GM06990 (cell line): ENCODE measurements around the gene MAST2.
A peak's percentile ranks its signal among the peaks of the same experiment; 100 is the strongest.

Experiments
- DNase-seq: peaks from one replicate; pipeline ENCODE4 v3.0.0-alpha.2; 2011; ENCODE audit not compliant: insufficient read length; ENCODE audit errors: extremely low read depth
- H3K27me3 ChIP-seq: replicated peaks from 2 replicates; pipeline ENCODE4 v1.6.0; 2011; ENCODE audit warnings: low read length; ENCODE audit not compliant: control insufficient read depth, insufficient read depth
- H3K36me3 ChIP-seq: 2 replicates; pipeline ENCODE4 v1.5.1; 2011; ENCODE audit warnings: low read length; ENCODE audit not compliant: control insufficient read depth, insufficient read depth
- H3K4me3 ChIP-seq: replicated peaks from 2 replicates; pipeline ENCODE4 v1.5.1; 2011; ENCODE audit warnings: low read depth, mild to moderate bottlenecking, control low read depth, low read length
- TF ChIP-seq, protein P1 (sequence below): IDR thresholded peaks from 2 replicates; pipeline ENCODE4 v1.5.1; 2011; ENCODE audit warnings: low read length, control low read depth, mild to moderate bottlenecking, inconsistent platforms; ENCODE audit not compliant: insufficient read depth, poor library complexity, severe bottlenecking

The MAST2 gene

DNA sequence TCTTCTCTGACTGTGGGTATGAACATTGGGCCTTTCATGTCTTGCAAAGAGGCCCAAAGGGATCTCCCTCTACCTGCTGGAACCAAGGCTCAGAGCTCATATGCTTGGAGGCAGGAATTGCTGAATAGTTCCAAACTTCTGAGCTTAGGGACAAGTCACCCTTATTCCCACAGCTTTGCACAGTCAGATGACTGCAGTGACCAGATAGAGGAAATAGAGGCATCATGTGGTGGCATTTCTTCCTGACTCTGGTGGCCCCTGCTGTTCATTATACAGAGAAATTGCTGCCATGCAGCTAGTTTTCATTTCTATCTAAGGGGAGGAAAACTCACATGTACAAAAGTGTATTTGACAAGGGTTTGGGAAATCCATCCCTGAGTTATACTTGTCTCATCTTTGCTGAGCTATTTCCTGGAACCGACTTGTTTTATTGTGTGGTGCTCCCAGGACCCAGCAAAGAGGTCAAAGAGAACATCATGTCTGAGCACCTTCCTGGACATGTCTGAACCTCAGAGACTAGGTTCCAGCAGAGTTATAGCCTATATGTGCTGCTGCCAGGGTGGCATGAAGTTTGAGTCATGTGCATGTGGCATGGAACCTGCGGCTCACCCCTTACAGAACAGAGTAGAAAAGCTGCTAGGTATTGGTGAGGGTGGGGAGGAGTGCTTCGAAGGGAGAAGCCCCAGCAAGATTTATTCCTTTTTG lies 197.8 kb downstream of the MAST2 start:
- Histone ChIP-seq H3K36me3 (peaks cover 3% of the 10 kb centered on the region), H3K27me3 (no peaks in the 10 kb centered on the region), H3K4me3 (no peak overlapping the region)
- no peak for DNase-seq
- TF ChIP-seq, protein P1, sequence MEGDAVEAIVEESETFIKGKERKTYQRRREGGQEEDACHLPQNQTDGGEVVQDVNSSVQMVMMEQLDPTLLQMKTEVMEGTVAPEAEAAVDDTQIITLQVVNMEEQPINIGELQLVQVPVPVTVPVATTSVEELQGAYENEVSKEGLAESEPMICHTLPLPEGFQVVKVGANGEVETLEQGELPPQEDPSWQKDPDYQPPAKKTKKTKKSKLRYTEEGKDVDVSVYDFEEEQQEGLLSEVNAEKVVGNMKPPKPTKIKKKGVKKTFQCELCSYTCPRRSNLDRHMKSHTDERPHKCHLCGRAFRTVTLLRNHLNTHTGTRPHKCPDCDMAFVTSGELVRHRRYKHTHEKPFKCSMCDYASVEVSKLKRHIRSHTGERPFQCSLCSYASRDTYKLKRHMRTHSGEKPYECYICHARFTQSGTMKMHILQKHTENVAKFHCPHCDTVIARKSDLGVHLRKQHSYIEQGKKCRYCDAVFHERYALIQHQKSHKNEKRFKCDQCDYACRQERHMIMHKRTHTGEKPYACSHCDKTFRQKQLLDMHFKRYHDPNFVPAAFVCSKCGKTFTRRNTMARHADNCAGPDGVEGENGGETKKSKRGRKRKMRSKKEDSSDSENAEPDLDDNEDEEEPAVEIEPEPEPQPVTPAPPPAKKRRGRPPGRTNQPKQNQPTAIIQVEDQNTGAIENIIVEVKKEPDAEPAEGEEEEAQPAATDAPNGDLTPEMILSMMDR = peak; percentile 1

DNA sequence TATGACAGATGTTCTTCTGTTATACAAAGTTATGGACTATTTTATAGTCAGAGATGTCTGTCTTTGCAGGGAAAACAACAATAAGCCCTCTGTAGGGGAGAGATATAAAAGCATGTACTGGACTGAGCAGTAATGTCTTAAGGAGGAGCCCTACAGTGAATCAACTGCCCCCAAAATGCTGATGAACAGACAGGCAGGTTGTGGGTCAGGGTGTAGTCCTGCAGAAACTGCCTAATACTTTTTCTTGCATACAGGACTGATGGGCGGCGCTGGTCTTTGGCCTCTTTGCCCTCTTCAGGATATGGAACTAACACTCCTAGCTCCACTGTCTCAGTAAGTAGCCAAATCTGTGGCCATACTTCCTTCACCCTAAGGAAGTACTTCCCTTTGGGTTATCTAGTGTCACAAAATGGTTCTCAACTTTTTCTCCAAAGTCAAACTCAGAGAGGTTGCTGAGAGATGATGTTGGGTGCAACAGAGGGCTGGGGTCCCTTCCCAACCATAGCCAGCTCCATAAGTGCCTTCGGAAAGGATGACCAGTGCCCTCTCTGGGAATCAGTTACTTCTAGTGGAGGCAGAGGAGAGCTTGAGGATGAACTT lies 199.2 kb downstream of the MAST2 start:
- Histone ChIP-seq H3K27me3 (no peaks in the 10 kb centered on the region), H3K4me3 (no peak overlapping the region), H3K36me3 (peaks cover 3% of the 10 kb centered on the region)
- no peak for DNase-seq
- TF ChIP-seq, protein P1 = no peak

- TF ChIP-seq, protein P1 = no peak
- H3K36me3 ChIP-seq = peaks cover 3% of the 10 kb centered on the region
- no peak overlapping the region for H3K4me3 ChIP-seq
- DNase-seq = no peak
- no peaks in the 10 kb centered on the region for H3K27me3 ChIP-seq
Measured at GRCh38 chr1:46003315-46003714, 199.9 kb downstream of the MAST2 start.

- Histone ChIP-seq H3K27me3 (no peaks in the 10 kb centered on the region), H3K36me3 (peaks cover 5% of the 10 kb centered on the region), H3K4me3 (no peak overlapping the region)
- TF ChIP-seq, protein P1 = no peak
- no peak for DNase-seq
Measured at GRCh38 chr1:46004492-46004891, 201.1 kb downstream of the MAST2 start.

- no peak for DNase-seq
- Histone ChIP-seq H3K27me3 (no peaks in the 10 kb centered on the region), H3K36me3 (peaks cover 7% of the 10 kb centered on the region), H3K4me3 (no peak overlapping the region)
- TF ChIP-seq, protein P1 = no peak
Measured at GRCh38 chr1:46005594-46005993, 202.2 kb downstream of the MAST2 start.
